ENCODE measurements around the gene APOA4.

The APOA4 gene

GRCh38 chr11:116823031-116823843 lies at the start of gene APOA4:
TSS of gene APOA4 (minus strand) at chr11:116823304. CDS start at chr11:116823191, 113 bp downstream.
- no peak for DNase-seq (ENCODE audit: low read depth in 2 of 2)

DNA sequence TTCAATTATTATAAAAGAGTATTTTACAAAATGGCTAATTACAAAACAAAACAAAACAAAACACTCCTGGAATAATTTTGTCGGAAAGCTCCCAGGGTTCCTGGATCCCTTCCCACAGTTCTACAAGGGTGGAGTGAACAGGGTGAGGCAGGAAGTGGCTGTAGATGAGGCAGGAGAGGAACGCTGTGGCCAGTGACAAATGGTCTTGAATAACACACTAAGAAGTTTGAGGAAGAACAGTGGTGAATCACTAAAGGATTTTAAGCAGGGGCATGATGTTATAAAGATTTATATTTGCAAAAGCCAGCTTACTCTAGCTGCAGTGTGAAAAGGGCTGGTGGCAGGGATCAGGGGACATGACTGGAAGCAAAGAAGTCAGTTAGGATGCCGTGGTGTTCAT lies 48.1 kb upstream of the APOA4 start:
- DNase-seq (ENCODE audit: low read depth in 2 of 2) = peak in 1 of 2 experiments; percentile 42

GRCh38 chr11:116870054-116870453 lies 47.0 kb upstream of the APOA4 start:
- DNase-seq (ENCODE audit: low read depth in 2 of 2) = no peak

DNA sequence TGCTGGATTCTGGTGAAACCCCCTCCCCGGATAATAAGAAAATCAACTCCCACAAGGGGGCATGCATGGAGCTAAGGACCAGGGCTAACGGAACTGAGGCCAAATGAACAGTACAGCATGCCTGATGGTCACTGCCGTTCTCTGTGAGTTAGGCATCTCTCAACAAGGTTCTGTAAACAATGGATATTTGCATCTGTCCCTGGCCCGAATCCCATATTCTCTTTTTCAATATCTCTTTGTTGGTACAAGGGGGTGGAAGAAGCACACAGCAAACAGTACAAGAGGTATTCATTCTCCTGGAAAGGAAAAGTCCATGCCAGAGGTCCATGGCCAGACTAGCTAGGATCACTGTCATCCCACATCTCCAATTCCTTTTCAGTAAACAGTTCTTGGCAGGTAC lies 46.5 kb upstream of the APOA4 start:
- DNase-seq (ENCODE audit: low read depth in 2 of 2) = no peak

DNA sequence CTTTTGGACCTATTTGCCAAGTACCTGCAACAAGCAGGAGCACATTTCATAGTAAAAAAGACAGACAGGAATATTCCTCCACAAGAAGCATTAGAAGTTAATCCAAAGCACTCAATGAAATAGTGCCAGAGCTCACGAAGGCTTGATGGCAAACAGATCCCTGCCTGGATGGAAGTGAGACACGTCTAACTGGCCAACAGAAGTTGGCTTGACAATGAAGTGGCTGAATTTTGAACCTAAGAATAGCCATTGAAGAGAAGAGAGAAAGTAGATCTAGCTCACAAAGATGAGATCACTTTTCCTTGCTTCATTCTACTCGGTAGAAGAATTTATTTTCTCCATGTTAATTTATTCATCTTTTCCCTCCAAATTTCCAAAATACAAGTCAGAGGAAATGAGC lies 45.0 kb upstream of the APOA4 start:
- no peak for DNase-seq (ENCODE audit: low read depth in 2 of 2)

DNA sequence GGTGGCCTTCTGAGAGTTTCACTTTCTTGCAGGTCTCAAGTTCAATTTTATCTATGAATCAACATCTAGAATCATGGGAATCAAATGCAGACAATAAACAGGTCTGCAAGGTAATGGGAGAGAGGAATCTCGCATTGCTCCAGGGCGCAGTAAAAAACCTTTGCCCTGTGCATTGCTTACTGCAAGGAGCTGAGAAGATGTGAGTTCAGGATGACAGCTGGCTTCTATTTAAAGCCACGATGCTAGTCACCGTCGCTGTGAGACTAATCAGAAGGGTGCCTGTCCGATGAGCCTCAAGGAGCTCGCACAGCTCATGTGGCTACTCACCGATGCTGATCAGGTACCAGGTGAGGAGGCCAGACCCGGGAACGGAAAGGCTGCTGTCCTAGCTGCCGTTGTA lies 44.5 kb upstream of the APOA4 start:
- DNase-seq (ENCODE audit: low read depth in 2 of 2) = no peak

DNA sequence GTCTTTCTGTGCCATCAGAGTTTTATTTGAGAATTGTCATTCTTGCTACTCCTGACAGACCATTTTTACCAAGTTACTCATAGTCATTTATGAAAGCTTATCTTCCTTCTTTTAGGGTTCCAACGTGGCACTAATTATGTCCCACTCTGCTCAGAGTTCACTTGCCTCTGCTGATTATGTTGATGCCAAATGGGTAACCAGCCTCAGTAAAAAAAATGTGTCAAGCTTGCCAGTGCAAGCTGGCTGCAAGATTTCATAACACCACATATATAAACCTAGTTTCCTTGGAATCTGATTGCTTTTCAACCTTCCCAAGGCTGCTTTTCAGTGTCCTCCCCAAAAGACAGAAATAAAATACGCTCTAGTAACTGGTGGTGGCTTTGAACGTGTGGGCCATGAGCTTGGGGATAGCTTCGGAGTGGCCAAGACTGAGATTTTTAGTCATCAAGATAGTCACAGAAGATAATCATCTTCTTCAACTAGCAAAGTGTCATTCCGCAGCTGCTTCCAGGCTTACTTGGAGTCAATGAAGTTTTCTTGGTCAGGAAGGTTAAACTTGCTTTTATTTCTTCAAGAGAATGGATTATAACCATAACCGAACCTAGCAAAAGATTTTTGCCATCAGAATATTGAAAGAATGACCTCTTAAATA lies 43.8 kb upstream of the APOA4 start:
- no peak for DNase-seq (ENCODE audit: low read depth in 2 of 2)

GRCh38 chr11:116865696-116866095 lies 42.6 kb upstream of the APOA4 start:
- DNase-seq (ENCODE audit: low read depth in 2 of 2) = peak; percentile 63 to 68

GRCh38 chr11:116864531-116864930 lies 41.4 kb upstream of the APOA4 start:
- no peak for DNase-seq (ENCODE audit: low read depth in 2 of 2)

- DNase-seq (ENCODE audit: low read depth in 2 of 2) = no peak
Observed at GRCh38 chr11:116862951-116863350, 39.8 kb upstream of the APOA4 start.

DNA sequence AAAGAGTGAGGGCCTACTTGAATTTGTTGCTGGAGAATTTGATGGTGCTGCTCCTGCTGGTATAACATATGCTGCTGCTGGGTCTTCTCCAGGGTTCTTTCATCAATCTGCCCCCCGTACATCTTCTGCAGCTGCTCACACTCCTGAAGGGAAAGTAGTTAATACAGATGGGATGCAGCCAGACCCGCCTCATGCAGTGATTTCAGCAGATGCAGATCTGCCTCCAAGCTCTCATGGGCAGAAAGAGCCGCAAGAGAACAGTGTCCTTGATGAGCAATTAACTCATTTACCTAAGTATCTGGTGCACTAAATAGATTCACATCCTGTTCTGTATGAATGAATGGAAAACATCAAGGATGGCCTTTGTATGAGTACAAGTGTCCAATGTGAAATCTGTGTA lies 39.1 kb upstream of the APOA4 start:
- DNase-seq (ENCODE audit: low read depth in 2 of 2) = no peak

GRCh38 chr11:116861539-116861938 lies 38.4 kb upstream of the APOA4 start:
- DNase-seq (ENCODE audit: low read depth in 2 of 2) = no peak

DNA sequence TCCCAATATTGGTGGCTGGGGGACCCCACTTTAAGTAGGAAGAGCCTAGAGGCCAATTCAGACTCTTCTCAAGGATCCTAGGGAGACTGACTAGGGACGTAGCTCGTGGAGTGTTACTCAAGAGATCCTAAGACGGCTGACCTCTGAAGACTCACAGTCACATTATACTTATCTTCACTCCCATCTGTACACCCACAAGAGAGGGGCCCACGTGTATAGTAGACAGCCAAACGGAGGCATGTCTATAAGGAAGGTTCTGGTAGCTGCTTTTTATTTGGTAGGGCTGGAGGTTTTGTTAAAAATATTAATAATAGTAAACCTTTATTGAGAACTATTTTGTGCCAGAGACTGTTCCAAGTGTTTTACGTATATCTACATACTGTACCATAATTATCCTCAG lies 37.2 kb upstream of the APOA4 start:
- no peak for DNase-seq (ENCODE audit: low read depth in 2 of 2)

- DNase-seq (ENCODE audit: low read depth in 2 of 2) = no peak
Observed at GRCh38 chr11:116859175-116859574, 36.1 kb upstream of the APOA4 start.

DNA sequence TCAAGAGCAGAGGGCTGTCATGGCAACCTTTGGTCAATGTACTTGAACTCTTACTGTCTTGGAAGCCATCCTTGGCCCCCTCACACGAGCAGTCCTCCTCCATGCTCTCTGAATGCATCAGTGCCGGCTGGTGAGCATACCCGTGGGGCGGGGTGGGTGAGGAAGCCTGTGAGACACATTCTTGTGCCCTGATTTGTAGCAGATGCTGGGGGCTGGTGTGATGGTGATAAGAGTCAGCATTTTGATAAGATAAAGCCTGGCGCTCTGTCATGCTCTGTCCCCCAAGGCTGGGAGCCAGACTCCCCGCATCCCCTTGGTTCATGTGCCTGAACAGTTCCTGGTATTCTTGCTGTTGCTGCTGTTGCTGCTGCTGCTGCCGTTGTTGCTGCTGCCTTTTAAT lies 34.8 kb upstream of the APOA4 start:
- no peak for DNase-seq (ENCODE audit: low read depth in 2 of 2)

- no peak for DNase-seq (ENCODE audit: low read depth in 2 of 2)
Observed at GRCh38 chr11:116857316-116857715, 34.2 kb upstream of the APOA4 start.

DNA sequence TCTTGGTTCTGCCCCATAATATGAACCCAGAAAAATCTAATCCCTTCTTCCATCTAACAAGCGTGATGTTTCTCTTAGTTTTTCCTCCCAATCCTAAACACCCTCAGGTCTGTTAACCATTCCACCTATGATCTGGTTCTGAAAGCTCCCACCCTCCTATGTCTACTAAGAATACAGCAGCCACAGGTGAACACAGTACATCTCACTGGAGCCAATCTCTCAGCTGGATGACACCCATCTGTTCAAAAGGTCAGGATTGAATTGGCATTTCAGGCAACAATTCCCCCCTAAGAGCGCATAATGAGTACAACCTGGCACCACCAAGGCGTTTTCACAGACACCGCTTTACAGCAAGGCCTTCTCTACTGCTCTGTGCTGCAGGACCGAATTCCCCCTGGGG lies 33.3 kb upstream of the APOA4 start:
- no peak for DNase-seq (ENCODE audit: low read depth in 2 of 2)

DNA sequence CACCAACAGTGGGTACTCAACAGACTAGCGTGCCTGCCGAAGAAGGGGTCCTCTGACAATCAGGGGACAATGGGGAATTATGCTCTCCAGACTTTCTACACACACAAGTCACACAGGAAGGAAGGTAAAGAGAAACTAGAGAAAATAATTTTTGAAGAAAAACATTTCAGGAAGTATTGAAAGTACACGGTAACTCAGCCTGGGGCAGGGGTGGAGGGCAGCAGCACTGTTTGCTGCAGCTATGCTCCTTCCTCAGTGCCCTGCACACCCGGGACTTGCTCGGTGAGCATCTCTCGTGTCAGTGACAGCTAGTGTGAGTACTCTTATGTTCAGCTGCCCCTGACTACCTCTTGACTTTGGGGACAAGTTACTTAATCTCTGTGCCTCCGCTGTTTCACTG lies 32.3 kb upstream of the APOA4 start:
- DNase-seq (ENCODE audit: low read depth in 2 of 2) = no peak

DNA sequence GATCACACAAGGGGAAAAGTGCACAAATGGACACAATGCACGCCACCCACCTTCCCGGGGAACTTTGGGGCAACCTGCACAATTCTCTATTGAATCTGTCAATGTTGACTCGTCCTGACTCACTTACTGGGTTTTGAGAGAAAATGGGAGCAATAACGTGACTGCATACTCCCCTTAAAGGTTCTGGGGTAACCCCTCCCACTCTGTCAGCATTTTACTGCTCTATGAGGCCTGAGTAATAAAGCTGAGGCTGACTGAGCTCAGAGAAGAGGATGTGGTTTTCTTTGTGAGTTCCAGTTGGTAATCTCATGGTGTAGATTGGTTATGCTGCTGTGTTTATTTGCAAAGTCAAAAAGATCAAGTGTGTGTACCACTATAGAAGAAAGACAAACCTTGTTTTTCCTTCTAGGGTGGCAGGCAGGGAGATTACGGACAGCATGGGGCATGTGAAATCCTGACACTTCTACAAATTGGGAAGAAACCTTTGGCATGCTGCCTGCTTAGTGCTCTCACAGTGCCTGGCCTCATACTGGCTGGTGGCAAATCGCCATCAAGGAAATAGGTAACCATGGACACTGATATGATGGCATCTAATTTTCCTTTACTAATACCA lies 30.5 kb upstream of the APOA4 start:
- peak; percentile 50 to 55 for DNase-seq (ENCODE audit: low read depth in 2 of 2)

DNA sequence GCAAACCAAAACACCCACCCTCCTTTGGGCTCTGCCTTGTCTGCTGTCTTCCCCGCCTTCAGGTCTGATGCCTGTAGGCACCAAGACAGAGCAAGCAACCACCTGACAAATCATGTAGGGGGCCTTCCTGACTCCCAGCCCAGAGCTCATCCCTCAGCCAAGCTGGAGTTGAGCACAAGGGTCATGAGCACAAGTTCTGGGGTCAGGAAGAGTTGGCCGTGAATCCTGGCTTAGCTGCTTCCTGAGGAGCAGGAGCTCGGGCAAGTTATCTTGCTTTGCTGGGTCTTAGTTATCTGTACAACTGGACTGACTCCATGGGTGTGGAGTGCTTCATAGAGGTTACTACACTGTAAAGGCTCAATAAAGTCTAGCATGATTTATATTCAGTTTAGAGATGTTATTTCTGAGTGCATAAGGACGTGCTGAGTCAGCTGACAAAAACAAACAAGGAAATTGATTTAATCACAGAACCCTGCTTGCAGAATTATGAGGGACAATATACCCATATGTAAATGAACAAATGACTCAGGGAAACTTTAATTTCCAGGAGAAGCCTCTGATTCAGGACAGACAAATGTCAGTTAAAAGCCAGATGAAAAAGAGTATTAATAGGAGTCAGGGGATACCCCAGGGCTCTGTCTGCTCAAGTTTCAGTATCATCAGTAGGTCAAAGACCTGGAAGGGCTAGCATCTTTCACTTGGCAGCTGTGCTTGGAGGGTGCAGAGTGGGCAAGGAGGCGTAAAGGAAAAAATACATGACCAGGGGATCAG lies 29.3 kb upstream of the APOA4 start:
- DNase-seq (ENCODE audit: low read depth in 2 of 2) = no peak

DNA sequence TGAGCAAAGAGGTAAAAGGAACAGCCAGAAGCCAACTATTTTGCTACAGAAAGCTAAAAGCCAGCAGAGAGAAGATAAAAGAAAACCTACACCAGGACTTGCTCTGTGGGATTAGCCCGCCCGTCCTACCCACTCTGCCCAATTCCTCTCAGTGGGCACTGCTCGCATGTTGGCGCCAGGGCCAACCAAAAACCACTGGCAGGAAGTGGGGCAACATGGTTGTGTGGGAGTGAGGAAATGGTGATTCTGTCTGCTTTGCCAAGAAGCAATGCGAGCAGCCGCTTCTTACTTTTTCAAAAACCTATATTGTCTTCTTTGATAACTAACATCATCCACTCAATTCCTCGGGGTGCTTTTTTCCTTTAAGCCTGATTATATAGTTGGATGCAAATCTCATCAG lies 28.5 kb upstream of the APOA4 start:
- no peak for DNase-seq (ENCODE audit: low read depth in 2 of 2)

DNA sequence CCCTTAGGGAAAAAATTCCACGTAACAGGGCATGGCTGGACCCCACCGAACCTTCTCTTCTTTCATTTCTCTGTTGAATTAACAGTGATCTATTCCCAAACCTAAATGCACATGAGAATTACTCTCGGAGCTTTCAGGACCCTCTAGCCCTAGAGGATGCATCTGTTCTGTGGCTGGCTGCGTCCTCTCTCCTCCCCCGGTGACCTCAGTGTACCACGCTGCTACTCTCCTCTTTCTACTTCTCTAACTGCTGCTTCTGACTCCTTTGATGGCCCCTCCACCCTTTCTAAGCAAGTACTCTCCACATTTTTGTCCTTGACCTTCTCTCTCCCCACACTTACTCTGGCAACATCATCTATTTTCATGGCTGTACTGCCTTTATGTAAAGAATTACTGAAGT lies 26.4 kb upstream of the APOA4 start:
- DNase-seq (ENCODE audit: low read depth in 2 of 2) = no peak

Data from fibroblast of skin of left biceps (primary cell).